ENCODE measurements around the gene PAX7.

DNA sequence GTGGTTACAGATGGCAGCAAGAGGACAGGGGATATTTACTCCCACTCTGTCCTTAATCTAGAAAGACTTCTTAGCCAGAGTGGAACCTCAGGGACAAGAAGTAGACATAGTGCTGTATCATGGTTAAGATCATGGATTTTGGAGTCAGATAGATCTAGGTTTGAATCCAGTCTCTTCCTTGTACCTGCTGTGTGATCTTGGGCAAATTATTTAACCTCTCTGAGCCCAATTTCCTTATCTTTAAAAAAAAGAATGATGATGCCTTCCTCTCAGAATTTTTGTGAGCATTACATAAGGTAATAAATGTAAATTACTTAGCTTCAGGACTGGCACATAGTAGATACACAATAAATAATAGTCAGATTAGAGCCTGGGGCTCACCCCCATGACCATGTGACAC is 150.4 kb downstream of the PAX7 start:
- no peak for TF ChIP-seq CTCF (IDR thresholded peaks at IDR 0.05)
- TF ChIP-seq EP300 (IDR thresholded peaks at IDR 0.05) = no peak
- no peak for TF ChIP-seq POLR2A (IDR thresholded peaks at IDR 0.05)

All from sigmoid colon (tissue), 4 donors.